Ectodermal cell (in vitro differentiated cells): ENCODE results near the gene WDR18.

Source experiments
- H3K27ac ChIP-seq: 2 replicates; pipeline ENCODE4 v1.7.0; 2013; ENCODE audit warnings: mild to moderate bottlenecking, low read depth, low read length; ENCODE audit not compliant: insufficient read depth, poor library complexity, severe bottlenecking
- H3K27me3 ChIP-seq: 2 replicates; pipeline ENCODE4 v1.7.0; 2013; ENCODE audit warnings: mild to moderate bottlenecking, low read length; ENCODE audit not compliant: insufficient read depth, control insufficient read depth, poor library complexity, severe bottlenecking
- H3K36me3 ChIP-seq: one replicate; pipeline ENCODE4 v1.7.0; 2013; ENCODE audit warnings: low read length; ENCODE audit not compliant: control insufficient read depth, insufficient read depth
- H3K4me1 ChIP-seq: one replicate; pipeline ENCODE4 v1.7.0; 2013; ENCODE audit warnings: low read length; ENCODE audit not compliant: control insufficient read depth, insufficient read depth
- H3K4me3 ChIP-seq: 2 replicates; pipeline ENCODE4 v1.7.0; 2013; ENCODE audit warnings: low read depth, low read length, control low read depth; ENCODE audit not compliant: insufficient read depth
- H3K9me3 ChIP-seq: 2 replicates; pipeline ENCODE4 v1.7.0; 2013; ENCODE audit warnings: mild to moderate bottlenecking, low read length, moderate library complexity; ENCODE audit not compliant: control insufficient read depth
- WGBS, 2 experiments: methylation state at CpG; one replicate each; pipeline ENCODE4 v1.1.7; 2013; ENCODE audit warnings: missing lambda C conversion rate in 2 of 2; 5-methylcytosine and 5-hydroxymethylcytosine counted together

Gene WDR18

GRCh38 chr19:1001538-1002166 is 17.5 kb downstream of the WDR18 start:
- WGBS, 2 experiments, result 18 to 20% methylated on average over 20 of the region's 20 CpGs
- no peak overlapping the region for H3K4me3 ChIP-seq
- no peaks in the 10 kb centered on the region for H3K36me3 ChIP-seq
- no peaks in the 10 kb centered on the region for H3K9me3 ChIP-seq
- H3K27me3 ChIP-seq, result peaks cover 61% of the 10 kb centered on the region
- H3K27ac ChIP-seq, result no peak overlapping the region
- H3K4me1 ChIP-seq, result no peaks in the 10 kb centered on the region

GRCh38 chr19:1002600-1002999 is 18.5 kb downstream of the WDR18 start:
- Histone ChIP-seq H3K36me3 (no peaks in the 10 kb centered on the region), H3K4me1 (no peaks in the 10 kb centered on the region), H3K27me3 (peaks cover 51% of the 10 kb centered on the region), H3K4me3 (no peak overlapping the region), H3K9me3 (no peaks in the 10 kb centered on the region), H3K27ac (no peak overlapping the region)
- WGBS, 2 experiments, result 76 to 83% methylated on average over 4 of the region's 4 CpGs

GRCh38 chr19:1003283-1003682 is 19.1 kb downstream of the WDR18 start:
- no peak overlapping the region for H3K4me3 ChIP-seq
- H3K36me3 ChIP-seq, result no peaks in the 10 kb centered on the region
- H3K27me3 ChIP-seq, result peaks cover 45% of the 10 kb centered on the region
- no peaks in the 10 kb centered on the region for H3K4me1 ChIP-seq
- H3K9me3 ChIP-seq, result no peaks in the 10 kb centered on the region
- 91 to 92% methylated on average over 37 of the region's 37 CpGs for WGBS, 2 experiments
- no peak overlapping the region for H3K27ac ChIP-seq

GRCh38 chr19:1004204-1004802 is 20.2 kb downstream of the WDR18 start:
- Histone ChIP-seq H3K27me3 (peaks cover 34% of the 10 kb centered on the region), H3K4me3 (no peak overlapping the region), H3K9me3 (no peaks in the 10 kb centered on the region), H3K36me3 (no peaks in the 10 kb centered on the region), H3K27ac (no peak overlapping the region), H3K4me1 (no peaks in the 10 kb centered on the region)
- WGBS, 2 experiments, result 88% methylated on average over 32 of the region's 32 CpGs

- H3K4me1 ChIP-seq, result no peaks in the 10 kb centered on the region
- no peak overlapping the region for H3K4me3 ChIP-seq
- WGBS, 2 experiments, result 93% methylated on average over 69 to 70 of the region's 70 CpGs
- H3K27ac ChIP-seq, result no peak overlapping the region
- no peaks in the 10 kb centered on the region for H3K9me3 ChIP-seq
- H3K27me3 ChIP-seq, result peaks cover 27% of the 10 kb centered on the region
- H3K36me3 ChIP-seq, result no peaks in the 10 kb centered on the region
These were observed 20.9 kb downstream of the WDR18 start for GRCh38 chr19:1004803-1005664.

- Histone ChIP-seq H3K36me3 (no peaks in the 10 kb centered on the region), H3K4me3 (no peak overlapping the region), H3K27me3 (peaks cover 9% of the 10 kb centered on the region), H3K4me1 (no peaks in the 10 kb centered on the region), H3K27ac (no peak overlapping the region), H3K9me3 (no peaks in the 10 kb centered on the region)
- 90 to 92% methylated on average over 27 of the region's 27 CpGs for WGBS, 2 experiments
These were observed 22.7 kb downstream of the WDR18 start for GRCh38 chr19:1006711-1007398.

GRCh38 chr19:1007399-1008251 is 23.5 kb downstream of the WDR18 start:
- WGBS, 2 experiments, result 95 to 96% methylated on average over 73 of the region's 73 CpGs
- no peaks in the 10 kb centered on the region for H3K9me3 ChIP-seq
- no peak overlapping the region for H3K4me3 ChIP-seq
- no peak overlapping the region for H3K27ac ChIP-seq
- no peaks in the 10 kb centered on the region for H3K4me1 ChIP-seq
- H3K27me3 ChIP-seq, result peaks cover 2% of the 10 kb centered on the region
- peaks cover 5% of the 10 kb centered on the region for H3K36me3 ChIP-seq

- no peak overlapping the region for H3K4me3 ChIP-seq
- H3K27ac ChIP-seq, result no peak overlapping the region
- no peaks in the 10 kb centered on the region for H3K27me3 ChIP-seq
- H3K4me1 ChIP-seq, result no peaks in the 10 kb centered on the region
- 93% methylated on average over 45 of the region's 45 CpGs for WGBS, 2 experiments
- no peaks in the 10 kb centered on the region for H3K9me3 ChIP-seq
- peaks cover 5% of the 10 kb centered on the region for H3K36me3 ChIP-seq
These were observed 24.3 kb downstream of the WDR18 start for GRCh38 chr19:1008268-1009040.
